ENCODE results near the gene MCM6.
"Not testable (repeated sequence)": the region's sequence is repeated elsewhere in the genome, so short reads cannot be mapped to it uniquely, and the experiment has no call there.

Gene MCM6

GRCh38 chr2:135876066-135876711 lies at the start of gene MCM6:
Gene MCM6 (minus strand): TSS chr2:135876443. CDS start chr2:135876365, 78 bp downstream.
- peak; percentile 100 for DNase-seq

- no peak for DNase-seq
Measured at GRCh38 chr2:135925571-135925970, 49.3 kb upstream of the MCM6 start.

GRCh38 chr2:135916207-135916606 lies 40.0 kb upstream of the MCM6 start:
- no peak for DNase-seq

- DNase-seq, result no peak
Measured at GRCh38 chr2:135914485-135914884, 38.2 kb upstream of the MCM6 start.

GRCh38 chr2:135913727-135914365 lies 37.6 kb upstream of the MCM6 start:
- peak; percentile 40 for DNase-seq

- DNase-seq, result no peak
Measured at GRCh38 chr2:135909976-135910375, 33.7 kb upstream of the MCM6 start.

- DNase-seq, result no peak
Measured at GRCh38 chr2:135905679-135906078, 29.4 kb upstream of the MCM6 start.

- DNase-seq, result no peak
Measured at GRCh38 chr2:135904341-135904989, 28.2 kb upstream of the MCM6 start.

- no peak for DNase-seq
Measured at GRCh38 chr2:135903650-135904049, 27.4 kb upstream of the MCM6 start.

- DNase-seq, result no peak
Measured at GRCh38 chr2:135899567-135899966, 23.3 kb upstream of the MCM6 start.

GRCh38 chr2:135898234-135898786 lies 22.1 kb upstream of the MCM6 start:
- DNase-seq, result no peak

GRCh38 chr2:135894930-135895329 lies 18.7 kb upstream of the MCM6 start:
- DNase-seq, result no peak

GRCh38 chr2:135893374-135893794 lies 17.1 kb upstream of the MCM6 start:
- DNase-seq, result no peak

GRCh38 chr2:135890835-135891234 lies 14.6 kb upstream of the MCM6 start:
- no peak for DNase-seq

GRCh38 chr2:135890149-135890548 lies 13.9 kb upstream of the MCM6 start:
- no peak for DNase-seq

- DNase-seq, result not testable (repeated sequence)
Measured at GRCh38 chr2:135888587-135888986, 12.3 kb upstream of the MCM6 start.

GRCh38 chr2:135885709-135886108 lies 9.5 kb upstream of the MCM6 start:
- no peak for DNase-seq

GRCh38 chr2:135882415-135882814 lies 6.2 kb upstream of the MCM6 start:
- DNase-seq, result no peak

- DNase-seq, result not testable (repeated sequence)
Measured at GRCh38 chr2:135876770-135877169, 527 bp upstream of the MCM6 start.

GRCh38 chr2:135875491-135876065 lies 665 bp downstream of the MCM6 start:
- DNase-seq, result peak; percentile 85

- peak; percentile 13 for DNase-seq
Measured at GRCh38 chr2:135874777-135875365, 1.4 kb downstream of the MCM6 start.

GRCh38 chr2:135870571-135870970 lies 5.7 kb downstream of the MCM6 start:
- no peak for DNase-seq

GRCh38 chr2:135863233-135863632 lies 13.0 kb downstream of the MCM6 start:
- no peak for DNase-seq
